GM12874 (cell line): ENCODE measurements around the gene IMMP1L.

ENCODE experiments used
- TF ChIP-seq, protein P1 (sequence below): IDR thresholded peaks from 2 replicates; pipeline ENCODE4 v1.5.1; 2011; ENCODE audit warnings: low read depth, mild to moderate bottlenecking, control low read depth, low read length, moderate library complexity; ENCODE audit not compliant: insufficient read depth

IMMP1L gene

GRCh38 chr11:31387379-31387778 is 122.0 kb downstream of the IMMP1L start:
- TF ChIP-seq, protein P1, sequence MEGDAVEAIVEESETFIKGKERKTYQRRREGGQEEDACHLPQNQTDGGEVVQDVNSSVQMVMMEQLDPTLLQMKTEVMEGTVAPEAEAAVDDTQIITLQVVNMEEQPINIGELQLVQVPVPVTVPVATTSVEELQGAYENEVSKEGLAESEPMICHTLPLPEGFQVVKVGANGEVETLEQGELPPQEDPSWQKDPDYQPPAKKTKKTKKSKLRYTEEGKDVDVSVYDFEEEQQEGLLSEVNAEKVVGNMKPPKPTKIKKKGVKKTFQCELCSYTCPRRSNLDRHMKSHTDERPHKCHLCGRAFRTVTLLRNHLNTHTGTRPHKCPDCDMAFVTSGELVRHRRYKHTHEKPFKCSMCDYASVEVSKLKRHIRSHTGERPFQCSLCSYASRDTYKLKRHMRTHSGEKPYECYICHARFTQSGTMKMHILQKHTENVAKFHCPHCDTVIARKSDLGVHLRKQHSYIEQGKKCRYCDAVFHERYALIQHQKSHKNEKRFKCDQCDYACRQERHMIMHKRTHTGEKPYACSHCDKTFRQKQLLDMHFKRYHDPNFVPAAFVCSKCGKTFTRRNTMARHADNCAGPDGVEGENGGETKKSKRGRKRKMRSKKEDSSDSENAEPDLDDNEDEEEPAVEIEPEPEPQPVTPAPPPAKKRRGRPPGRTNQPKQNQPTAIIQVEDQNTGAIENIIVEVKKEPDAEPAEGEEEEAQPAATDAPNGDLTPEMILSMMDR = no peak

DNA sequence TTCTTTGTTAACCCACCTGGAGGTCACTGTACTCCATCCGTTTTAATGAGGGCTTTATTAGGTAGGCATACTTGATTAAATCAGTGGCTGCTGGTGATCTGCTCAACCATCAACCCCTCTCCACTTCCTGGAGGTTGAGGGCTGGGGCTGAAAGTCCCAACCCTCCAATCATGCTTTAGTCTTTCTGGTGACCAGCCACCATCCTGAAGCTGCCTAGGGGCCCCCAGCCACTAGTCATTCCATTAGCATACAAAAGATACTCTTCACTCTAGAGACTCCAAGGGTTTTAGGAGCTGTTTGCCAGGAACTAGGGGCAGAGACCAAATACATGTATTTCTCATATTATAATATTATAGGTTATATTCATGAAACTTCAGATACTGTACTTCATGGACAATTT is 126.3 kb downstream of the IMMP1L start:
- TF ChIP-seq, protein P1 = no peak
